Smooth muscle cell (in vitro differentiated cells): ENCODE measurements around the gene BHLHA9. TPM values are rescaled to one million over a fixed set of nuclear protein-coding genes. Genes with fewer than 3 reads are reported as not detected.

Source experiments
- DNase-seq: peaks from one replicate; lab custom pipeline; 2025; ENCODE audit not compliant: unreplicated experiment; lab: John Stamatoyannopoulos, UW
- H2AFZ ChIP-seq: fragments of 200-600 bp; sonication (generic); 2 replicates; pipeline ENCODE4 v1.6.0; 2016; ENCODE audit warnings: antibody characterized with exemption, low read depth, mild to moderate bottlenecking
- H3F3A ChIP-seq: fragments of 200-600 bp; sonication (generic); 2 replicates; pipeline ENCODE4 v1.6.0; 2017; ENCODE audit warnings: antibody characterized with exemption, low read depth
- H3K27ac ChIP-seq: fragments of 200-600 bp; sonication (generic); 2 replicates; pipeline ENCODE4 v1.5.1; 2016; ENCODE audit warnings: low read depth, mild to moderate bottlenecking
- H3K27me3 ChIP-seq: fragments of 200-600 bp; sonication (generic); 2 replicates; pipeline ENCODE4 v1.6.1; 2016; ENCODE audit warnings: low read depth, mild to moderate bottlenecking
- H3K36me3 ChIP-seq: fragments of 200-600 bp; sonication (generic); 2 replicates; pipeline ENCODE4 v1.5.1; 2016; ENCODE audit warnings: low read depth
- H3K4me1 ChIP-seq: fragments of 200-600 bp; sonication (generic); 2 replicates; pipeline ENCODE4 v1.5.1; 2016; ENCODE audit warnings: low read depth
- H3K4me2 ChIP-seq: fragments of 200-600 bp; sonication (generic); 2 replicates; pipeline ENCODE4 v1.6.0; 2016; ENCODE audit warnings: mild to moderate bottlenecking
- H3K4me3 ChIP-seq: fragments of 200-600 bp; sonication (generic); 2 replicates; pipeline ENCODE4 v1.5.1; 2016; ENCODE audit warnings: mild to moderate bottlenecking
- H3K79me2 ChIP-seq: fragments of 200-600 bp; sonication (generic); 2 replicates; pipeline ENCODE4 v1.6.0; 2016; ENCODE audit warnings: low read depth, mild to moderate bottlenecking
- H3K9ac ChIP-seq: fragments of 200-600 bp; sonication (generic); 2 replicates; pipeline ENCODE4 v1.6.0; 2016; ENCODE audit warnings: low read depth
- H3K9me3 ChIP-seq: fragments of 200-600 bp; sonication (generic); replicated peaks from 2 replicates; pipeline ENCODE4 v1.5.1; 2016; ENCODE audit warnings: low read depth
- H4K20me1 ChIP-seq: fragments of 200-600 bp; sonication (generic); 2 replicates; pipeline ENCODE4 v1.6.0; 2016; ENCODE audit warnings: low read depth
- WGBS: methylation state at CpG from one replicate; pipeline ENCODE4 v1.1.7; 2016; ENCODE audit warnings: low lambda C conversion rate; 5-methylcytosine and 5-hydroxymethylcytosine counted together
- polyA plus RNA-seq: library from polyadenylated mRNA; unstranded; fragments of >200 nt; fragmentation: Nextera tagmentation; extraction: Ambion mirVana; gene quantifications from 2 replicates; pipeline ENCODE4 v1.2.1, GENCODE V29; 2016
- total RNA-seq: library from RNA; depleted of rRNA; stranded (reverse); fragments of >200 nt; gene quantifications from 2 replicates; pipeline ENCODE4 v1.2.3, GENCODE V29; 2014
- TF ChIP-seq, protein P1 (sequence below): fragments of 200-600 bp; sonication (generic); IDR thresholded peaks from 2 replicates; pipeline ENCODE4 v1.5.1; 2017; ENCODE audit warnings: borderline replicate concordance, mild to moderate bottlenecking, antibody characterized with exemption; ENCODE audit not compliant: insufficient read depth, poor library complexity, severe bottlenecking

The BHLHA9 gene
- total and polyA plus RNA-seq, 2 experiments from 2014 or later = not detected

- no peaks in the 10 kb centered on the region for H3F3A ChIP-seq
- no peaks in the 10 kb centered on the region for H3K79me2 ChIP-seq
- H3K9me3 ChIP-seq = no peaks in the 10 kb centered on the region
- H2AFZ ChIP-seq = peak overlapping the region; percentile 91
- H3K27me3 ChIP-seq = no peaks in the 10 kb centered on the region
- WGBS = 42% methylated on average over 17 of the region's 17 CpGs
- peak overlapping the region; percentile 88 for H3K4me3 ChIP-seq
- peak overlapping the region; percentile 54 for H3K27ac ChIP-seq
- TF ChIP-seq, protein P1, sequence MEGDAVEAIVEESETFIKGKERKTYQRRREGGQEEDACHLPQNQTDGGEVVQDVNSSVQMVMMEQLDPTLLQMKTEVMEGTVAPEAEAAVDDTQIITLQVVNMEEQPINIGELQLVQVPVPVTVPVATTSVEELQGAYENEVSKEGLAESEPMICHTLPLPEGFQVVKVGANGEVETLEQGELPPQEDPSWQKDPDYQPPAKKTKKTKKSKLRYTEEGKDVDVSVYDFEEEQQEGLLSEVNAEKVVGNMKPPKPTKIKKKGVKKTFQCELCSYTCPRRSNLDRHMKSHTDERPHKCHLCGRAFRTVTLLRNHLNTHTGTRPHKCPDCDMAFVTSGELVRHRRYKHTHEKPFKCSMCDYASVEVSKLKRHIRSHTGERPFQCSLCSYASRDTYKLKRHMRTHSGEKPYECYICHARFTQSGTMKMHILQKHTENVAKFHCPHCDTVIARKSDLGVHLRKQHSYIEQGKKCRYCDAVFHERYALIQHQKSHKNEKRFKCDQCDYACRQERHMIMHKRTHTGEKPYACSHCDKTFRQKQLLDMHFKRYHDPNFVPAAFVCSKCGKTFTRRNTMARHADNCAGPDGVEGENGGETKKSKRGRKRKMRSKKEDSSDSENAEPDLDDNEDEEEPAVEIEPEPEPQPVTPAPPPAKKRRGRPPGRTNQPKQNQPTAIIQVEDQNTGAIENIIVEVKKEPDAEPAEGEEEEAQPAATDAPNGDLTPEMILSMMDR = no peak
- peak overlapping the region; percentile 54 for H3K9ac ChIP-seq
- H3K4me1 ChIP-seq = no peaks in the 10 kb centered on the region
- H4K20me1 ChIP-seq = no peaks in the 10 kb centered on the region
- H3K36me3 ChIP-seq = no peaks in the 10 kb centered on the region
- peak overlapping the region; percentile 94 for H3K4me2 ChIP-seq
- DNase-seq = no peak
Observed at GRCh38 chr17:1267471-1267943, 2.7 kb upstream of the BHLHA9 start.

DNA sequence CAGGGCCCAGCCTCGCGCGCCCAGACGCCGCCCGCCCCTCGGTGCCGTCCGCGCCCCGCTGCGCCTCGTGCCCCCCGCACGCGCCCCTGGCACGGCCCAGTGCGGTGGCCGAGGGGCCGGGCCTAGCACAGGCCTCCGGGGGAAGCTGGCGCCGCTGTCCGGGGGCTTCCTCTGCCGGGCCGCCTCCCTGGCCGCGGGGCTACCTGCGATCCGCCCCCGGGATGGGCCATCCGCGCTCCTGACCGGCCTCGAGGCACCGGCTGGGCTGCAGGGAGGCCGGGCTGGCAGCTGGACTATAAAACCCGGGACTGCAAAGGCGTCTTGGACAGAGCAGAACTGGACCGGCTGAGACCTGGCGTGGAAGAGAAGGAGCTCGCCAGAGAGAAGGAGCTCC lies 783 bp downstream of the BHLHA9 start:
- Histone ChIP-seq H4K20me1 (no peaks in the 10 kb centered on the region), H3K4me2 (no peak overlapping the region), H3K36me3 (no peaks in the 10 kb centered on the region), H3K9me3 (no peaks in the 10 kb centered on the region), H3K4me1 (no peaks in the 10 kb centered on the region), H3K9ac (no peak overlapping the region), H3K27ac (no peak overlapping the region), H3K79me2 (no peaks in the 10 kb centered on the region), H3F3A (no peaks in the 10 kb centered on the region), H2AFZ (no peak overlapping the region), H3K4me3 (no peak overlapping the region), H3K27me3 (no peaks in the 10 kb centered on the region)
- WGBS = 64% methylated on average over 22 of the region's 42 CpGs
- TF ChIP-seq, protein P1 = no peak
- no peak for DNase-seq

GRCh38 chr17:1271441-1271840 lies 1.2 kb downstream of the BHLHA9 start:
- no peaks in the 10 kb centered on the region for H3K27me3 ChIP-seq
- H3K9me3 ChIP-seq = no peaks in the 10 kb centered on the region
- H3K9ac ChIP-seq = no peak overlapping the region
- no peak overlapping the region for H3K4me2 ChIP-seq
- no peaks in the 10 kb centered on the region for H3K36me3 ChIP-seq
- no peak for DNase-seq
- H4K20me1 ChIP-seq = no peaks in the 10 kb centered on the region
- H2AFZ ChIP-seq = no peak overlapping the region
- no peaks in the 10 kb centered on the region for H3K79me2 ChIP-seq
- H3K27ac ChIP-seq = no peak overlapping the region
- TF ChIP-seq, protein P1 = no peak
- 93% methylated on average over 18 of the region's 18 CpGs for WGBS
- H3K4me1 ChIP-seq = no peaks in the 10 kb centered on the region
- no peak overlapping the region for H3K4me3 ChIP-seq
- H3F3A ChIP-seq = no peaks in the 10 kb centered on the region

DNA sequence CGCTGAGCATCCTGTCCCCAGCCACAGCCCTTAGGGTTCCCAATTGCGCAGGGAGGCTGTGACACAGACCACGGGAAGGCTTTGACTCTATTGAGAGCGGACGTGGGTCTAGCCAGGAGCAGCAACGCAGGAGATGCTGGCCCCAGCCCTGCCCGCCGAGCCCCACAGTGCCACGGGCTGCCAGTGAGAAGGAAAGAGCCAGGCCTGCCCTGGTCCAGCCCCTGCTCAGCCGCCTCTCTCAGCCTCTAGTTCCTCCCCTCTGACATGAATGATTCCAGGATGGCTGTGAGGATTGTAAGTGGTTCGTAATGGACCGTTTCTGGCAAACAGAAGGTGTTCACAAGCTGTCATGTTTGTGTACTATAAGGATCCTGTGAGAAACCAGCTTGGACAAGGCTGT lies 2.5 kb downstream of the BHLHA9 start:
- H3K9me3 ChIP-seq = no peaks in the 10 kb centered on the region
- H2AFZ ChIP-seq = no peak overlapping the region

More for the DNA sequence above, 2.5 kb downstream of the BHLHA9 start:
- no peaks in the 10 kb centered on the region for H3K79me2 ChIP-seq
- DNase-seq = no peak
- H4K20me1 ChIP-seq = no peaks in the 10 kb centered on the region
- TF ChIP-seq, protein P1 = no peak
- no peaks in the 10 kb centered on the region for H3F3A ChIP-seq
- no peaks in the 10 kb centered on the region for H3K36me3 ChIP-seq
- H3K27me3 ChIP-seq = no peaks in the 10 kb centered on the region
- no peak overlapping the region for H3K4me2 ChIP-seq
- no peaks in the 10 kb centered on the region for H3K4me1 ChIP-seq
- no peak overlapping the region for H3K9ac ChIP-seq
- H3K4me3 ChIP-seq = no peak overlapping the region
- 87% methylated on average over 12 of the region's 12 CpGs for WGBS
- no peak overlapping the region for H3K27ac ChIP-seq
